Mucosa of stomach (tissue), 1 donor: ENCODE data around the gene SREBF2.
A peak's percentile ranks its signal among the peaks of the same experiment; 100 is the strongest.
"Not testable (repeated sequence)": the region's sequence is repeated elsewhere in the genome, so short reads cannot be mapped to it uniquely, and the experiment has no call there.

Source experiments
- H3K27me3 ChIP-seq: one replicate; pipeline ENCODE4 v1.7.0; 2013; ENCODE audit warnings: mild to moderate bottlenecking, low read length; ENCODE audit not compliant: control insufficient read depth, insufficient read depth
- H3K36me3 ChIP-seq: one replicate; pipeline ENCODE4 v1.7.0; 2013; ENCODE audit warnings: low read length; ENCODE audit not compliant: control insufficient read depth, insufficient read depth
- H3K4me1 ChIP-seq: one replicate; pipeline ENCODE4 v1.7.0; 2013; ENCODE audit warnings: mild to moderate bottlenecking, low read length; ENCODE audit not compliant: control insufficient read depth, insufficient read depth
- H3K4me3 ChIP-seq: one replicate; pipeline ENCODE4 v1.7.0; 2013; ENCODE audit warnings: low read length
- H3K9ac ChIP-seq: one replicate; pipeline ENCODE4 v1.7.0; 2013; ENCODE audit warnings: mild to moderate bottlenecking, low read length, moderate library complexity
- H3K9me3 ChIP-seq: one replicate; pipeline ENCODE4 v1.7.0; 2013; ENCODE audit warnings: mild to moderate bottlenecking, low read length, moderate library complexity; ENCODE audit not compliant: control insufficient read depth
- donor health status: Pancreatic carcinoma.

Gene SREBF2

DNA sequence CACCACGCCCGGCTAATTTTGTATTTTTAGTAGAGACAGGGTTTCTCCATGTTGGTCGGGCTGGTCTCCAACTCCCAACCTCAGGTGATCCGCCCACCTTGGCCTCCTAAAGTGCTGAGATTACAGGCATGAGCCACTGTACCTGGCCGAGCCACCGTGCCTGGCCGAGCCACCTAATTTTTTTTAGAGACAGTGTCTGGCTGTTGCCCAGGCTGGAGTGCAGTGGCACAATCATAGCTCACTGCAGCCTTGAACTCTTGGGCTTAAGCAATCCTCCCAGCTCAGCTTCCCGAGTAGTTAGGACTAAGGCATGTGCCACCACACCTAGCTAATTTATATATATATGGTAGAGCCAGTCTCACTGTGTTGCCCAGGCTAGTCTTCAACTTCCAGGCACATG is 2.6 kb downstream of the SREBF2 start:
- peaks cover 48% of the 10 kb centered on the region for H3K4me1 ChIP-seq
- H3K9me3 ChIP-seq, H3K36me3 ChIP-seq, H3K4me3 ChIP-seq, H3K27me3 ChIP-seq, H3K9ac ChIP-seq: not testable (repeated sequence)

DNA sequence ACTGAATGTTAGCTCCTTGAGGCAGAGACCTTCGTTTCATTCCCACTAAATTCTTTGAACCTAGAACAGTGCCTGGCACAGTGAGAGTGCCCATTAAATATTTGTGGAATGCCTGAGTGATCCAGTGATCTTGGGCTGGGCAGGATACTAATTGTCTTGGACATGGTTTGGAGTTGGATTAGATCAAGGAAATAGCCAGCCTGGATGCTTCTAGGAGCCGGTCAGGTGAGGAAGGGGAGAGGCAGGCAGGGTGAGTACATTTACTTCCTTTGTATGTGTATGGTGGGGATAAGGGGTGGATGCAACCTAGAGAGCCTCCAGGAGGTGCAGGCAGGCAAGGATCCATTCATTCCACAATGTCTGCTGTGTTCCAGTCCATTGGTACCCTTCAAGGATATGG is 3.6 kb downstream of the SREBF2 start:
- no peak overlapping the region for H3K4me3 ChIP-seq
- no peaks in the 10 kb centered on the region for H3K27me3 ChIP-seq
- H3K9me3 ChIP-seq, result no peaks in the 10 kb centered on the region
- H3K36me3 ChIP-seq, result no peaks in the 10 kb centered on the region
- H3K9ac ChIP-seq, result no peak overlapping the region
- peaks cover 55% of the 10 kb centered on the region for H3K4me1 ChIP-seq

DNA sequence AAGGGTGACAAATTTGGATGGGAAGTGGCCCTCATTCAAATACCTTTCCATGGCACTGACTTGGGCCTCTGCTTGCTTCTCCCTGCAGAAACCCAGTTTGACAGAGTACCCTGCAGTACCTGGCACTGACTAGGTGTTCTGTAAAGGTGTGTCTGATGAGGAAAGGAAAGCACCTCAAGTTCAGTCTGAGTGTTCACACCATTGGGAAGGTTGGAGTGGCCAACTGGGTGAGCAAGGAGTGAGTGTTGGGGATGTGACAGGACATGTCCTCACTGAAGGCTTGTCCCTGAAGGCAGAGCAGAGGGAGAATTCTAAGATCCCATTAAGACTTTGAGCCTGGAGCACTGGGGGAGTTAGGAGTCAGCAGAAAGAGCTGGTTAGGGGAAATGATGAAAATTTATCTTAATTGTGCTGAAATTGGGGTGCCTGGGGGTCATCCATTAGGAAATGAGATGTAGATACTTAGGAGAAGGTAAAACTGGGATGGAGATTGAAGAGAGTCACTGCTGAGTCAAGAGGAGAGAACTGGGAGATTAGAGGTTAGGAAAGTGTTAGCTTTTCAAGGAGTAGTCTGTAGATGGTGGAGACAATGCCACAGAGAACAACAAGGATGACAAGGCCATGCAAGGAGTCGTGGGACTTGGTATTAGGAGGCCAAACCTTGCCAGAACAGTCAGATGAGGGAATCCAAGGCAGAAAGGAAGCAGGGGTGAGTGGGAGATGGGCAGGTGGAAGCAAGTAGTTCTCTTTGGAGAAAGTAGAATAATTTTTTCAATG is 6.1 kb downstream of the SREBF2 start:
- Histone ChIP-seq H3K4me1 (peaks cover 66% of the 10 kb centered on the region), H3K36me3 (no peaks in the 10 kb centered on the region), H3K9me3 (no peaks in the 10 kb centered on the region), H3K9ac (no peak overlapping the region), H3K4me3 (no peak overlapping the region), H3K27me3 (no peaks in the 10 kb centered on the region)

DNA sequence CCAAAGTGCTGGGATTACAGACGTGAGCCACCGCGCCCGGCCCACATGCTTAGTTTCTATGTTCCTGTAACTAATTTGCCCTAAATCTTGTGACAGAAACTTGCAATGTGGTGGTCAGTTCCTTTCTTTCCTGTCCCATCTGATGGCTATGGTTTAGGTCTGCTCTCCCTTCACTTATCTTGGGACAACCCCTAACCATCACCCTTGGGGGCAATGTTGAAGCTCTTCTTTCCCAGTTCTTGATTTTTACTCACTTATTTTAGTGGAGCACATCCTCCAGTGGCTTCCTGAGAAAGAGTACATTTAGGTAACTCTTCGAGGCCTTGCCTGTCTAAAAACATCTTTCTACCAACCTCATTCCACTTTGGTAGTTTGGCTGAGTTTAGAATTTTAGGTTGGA is 7.3 kb downstream of the SREBF2 start:
- Histone ChIP-seq H3K4me1 (peaks cover 77% of the 10 kb centered on the region), H3K4me3 (no peak overlapping the region), H3K36me3 (no peaks in the 10 kb centered on the region), H3K9ac (no peak overlapping the region), H3K9me3 (no peaks in the 10 kb centered on the region), H3K27me3 (no peaks in the 10 kb centered on the region)

DNA sequence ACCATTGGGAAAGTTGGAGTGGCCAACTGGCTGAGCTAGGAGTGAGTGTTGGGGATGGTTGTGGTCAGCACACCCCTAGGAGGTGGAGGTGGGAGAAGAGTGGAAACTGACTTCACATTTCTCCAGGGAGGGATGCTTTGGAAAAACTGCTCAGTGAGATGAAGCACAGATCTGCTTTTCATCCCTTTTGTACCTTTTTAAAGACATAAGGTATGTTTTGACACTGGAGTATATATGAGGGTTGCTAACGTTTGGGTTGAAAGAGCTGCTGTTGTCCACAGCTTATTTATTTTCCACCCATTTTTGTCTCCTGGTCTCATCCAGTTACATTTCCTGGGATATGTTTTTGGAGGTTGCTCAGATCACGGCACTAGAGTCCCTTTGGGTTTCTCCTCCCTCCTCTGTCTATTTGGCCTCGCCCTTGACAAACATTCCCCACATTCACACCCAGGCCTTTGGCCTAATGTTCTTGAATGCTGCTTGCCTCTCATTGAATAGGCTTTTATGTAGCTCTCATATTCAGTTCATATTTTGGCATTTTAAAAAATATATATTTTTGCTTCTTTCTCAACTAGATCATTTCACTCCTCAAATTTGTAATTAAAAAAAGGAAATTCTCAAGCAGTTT is 8.3 kb downstream of the SREBF2 start:
- Histone ChIP-seq H3K4me1 (peaks cover 81% of the 10 kb centered on the region), H3K9ac (peak overlapping the region; percentile 14), H3K27me3 (no peaks in the 10 kb centered on the region), H3K9me3 (no peaks in the 10 kb centered on the region), H3K4me3 (no peak overlapping the region), H3K36me3 (no peaks in the 10 kb centered on the region)

DNA sequence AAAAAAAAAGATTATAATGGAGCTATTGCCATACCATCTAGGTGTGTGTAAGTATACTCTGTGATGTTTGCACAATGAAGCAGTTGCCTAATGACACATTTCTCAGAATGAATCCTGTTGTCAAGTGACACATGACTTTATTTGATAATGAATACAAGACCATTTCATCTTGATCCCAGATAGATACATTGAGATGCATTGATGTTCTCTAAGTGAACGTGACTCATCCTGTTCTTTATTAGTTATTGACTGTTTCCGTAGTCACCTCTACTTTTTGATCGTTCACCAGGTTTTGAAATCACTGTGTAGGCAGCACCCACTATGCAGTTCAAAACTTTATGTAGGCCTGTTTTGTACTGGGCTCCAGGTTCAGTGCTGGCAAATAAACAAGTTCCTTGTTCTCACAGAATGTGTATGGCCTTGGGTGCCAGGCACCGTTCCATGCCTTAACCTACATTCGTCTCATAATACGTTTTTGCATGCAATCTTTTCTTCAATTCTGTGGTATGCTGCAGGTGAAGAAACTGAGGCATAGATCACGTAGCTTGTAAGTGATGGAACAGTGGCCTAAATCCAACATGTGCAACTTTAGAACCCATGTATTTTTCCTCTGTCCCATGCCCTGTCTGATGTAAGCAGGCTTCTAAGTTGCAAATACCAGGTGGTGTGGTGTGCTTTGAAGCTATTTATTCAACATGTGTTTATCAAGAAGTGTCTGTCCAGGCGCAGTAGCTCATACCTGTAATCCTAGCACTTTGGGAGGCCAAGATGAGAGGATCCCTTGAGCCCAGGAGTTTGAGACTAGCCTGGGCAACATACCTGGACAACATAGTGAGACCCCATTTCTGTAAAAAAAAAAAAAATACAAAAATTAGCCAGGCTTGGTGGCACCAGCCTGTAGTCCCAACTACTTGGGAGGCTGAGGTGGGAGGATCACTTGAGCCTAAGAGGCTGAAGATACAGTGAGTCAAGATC is 10.4 kb downstream of the SREBF2 start:
- Histone ChIP-seq H3K4me3 (no peak overlapping the region), H3K9me3 (no peaks in the 10 kb centered on the region), H3K4me1 (peaks cover 82% of the 10 kb centered on the region)

DNA sequence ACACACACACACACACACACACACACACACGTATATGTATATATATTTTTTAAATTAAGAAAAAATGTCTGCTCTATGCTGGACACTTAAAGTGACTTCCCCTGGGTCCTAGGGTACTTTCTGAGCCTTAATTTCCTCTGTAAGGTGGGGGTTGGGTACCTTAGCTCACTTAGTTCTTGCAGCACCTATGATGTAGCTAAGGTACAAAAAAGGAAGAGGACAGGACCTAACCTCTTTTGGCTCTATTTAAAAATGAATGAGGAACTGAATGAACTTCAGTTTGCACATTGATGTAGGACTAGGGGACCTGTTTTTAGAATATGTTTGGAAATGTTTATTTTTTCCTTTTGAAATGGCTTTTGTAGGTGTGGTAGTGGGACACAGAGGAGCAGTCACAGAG is 11.1 kb downstream of the SREBF2 start:
- H3K36me3 ChIP-seq, result no peaks in the 10 kb centered on the region
- peaks cover 81% of the 10 kb centered on the region for H3K4me1 ChIP-seq
- no peaks in the 10 kb centered on the region for H3K27me3 ChIP-seq
- H3K4me3 ChIP-seq, result no peak overlapping the region
- no peak overlapping the region for H3K9ac ChIP-seq
- no peaks in the 10 kb centered on the region for H3K9me3 ChIP-seq

More for the DNA sequence above, 10.4 kb downstream of the SREBF2 start:
- Histone ChIP-seq H3K27me3 (no peaks in the 10 kb centered on the region), H3K9ac (peak overlapping the region; percentile 8), H3K36me3 (no peaks in the 10 kb centered on the region)

DNA sequence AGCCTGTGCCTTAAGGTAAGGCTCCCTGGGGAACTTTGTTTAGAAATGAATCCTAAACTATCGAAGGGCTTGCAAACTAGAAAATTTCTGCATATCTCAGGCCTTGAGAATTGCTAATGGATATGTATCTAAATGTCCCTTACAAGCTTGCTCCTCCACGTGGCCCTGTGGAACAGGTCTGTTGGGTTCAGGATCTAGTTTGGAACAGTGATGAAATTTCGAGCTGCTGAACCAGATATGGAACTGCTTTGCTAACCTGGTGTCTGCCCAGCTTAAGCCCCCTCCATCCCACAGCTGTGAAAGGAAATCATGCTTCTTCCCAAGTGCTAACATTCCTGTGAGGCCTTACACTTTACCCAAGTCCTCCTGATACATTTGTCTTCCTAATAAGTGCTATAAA is 11.6 kb downstream of the SREBF2 start:
- H3K27me3 ChIP-seq, result no peaks in the 10 kb centered on the region
- no peaks in the 10 kb centered on the region for H3K9me3 ChIP-seq
- H3K4me1 ChIP-seq, result peaks cover 76% of the 10 kb centered on the region
- H3K9ac ChIP-seq, result no peak overlapping the region
- no peaks in the 10 kb centered on the region for H3K36me3 ChIP-seq
- H3K4me3 ChIP-seq, result no peak overlapping the region

DNA sequence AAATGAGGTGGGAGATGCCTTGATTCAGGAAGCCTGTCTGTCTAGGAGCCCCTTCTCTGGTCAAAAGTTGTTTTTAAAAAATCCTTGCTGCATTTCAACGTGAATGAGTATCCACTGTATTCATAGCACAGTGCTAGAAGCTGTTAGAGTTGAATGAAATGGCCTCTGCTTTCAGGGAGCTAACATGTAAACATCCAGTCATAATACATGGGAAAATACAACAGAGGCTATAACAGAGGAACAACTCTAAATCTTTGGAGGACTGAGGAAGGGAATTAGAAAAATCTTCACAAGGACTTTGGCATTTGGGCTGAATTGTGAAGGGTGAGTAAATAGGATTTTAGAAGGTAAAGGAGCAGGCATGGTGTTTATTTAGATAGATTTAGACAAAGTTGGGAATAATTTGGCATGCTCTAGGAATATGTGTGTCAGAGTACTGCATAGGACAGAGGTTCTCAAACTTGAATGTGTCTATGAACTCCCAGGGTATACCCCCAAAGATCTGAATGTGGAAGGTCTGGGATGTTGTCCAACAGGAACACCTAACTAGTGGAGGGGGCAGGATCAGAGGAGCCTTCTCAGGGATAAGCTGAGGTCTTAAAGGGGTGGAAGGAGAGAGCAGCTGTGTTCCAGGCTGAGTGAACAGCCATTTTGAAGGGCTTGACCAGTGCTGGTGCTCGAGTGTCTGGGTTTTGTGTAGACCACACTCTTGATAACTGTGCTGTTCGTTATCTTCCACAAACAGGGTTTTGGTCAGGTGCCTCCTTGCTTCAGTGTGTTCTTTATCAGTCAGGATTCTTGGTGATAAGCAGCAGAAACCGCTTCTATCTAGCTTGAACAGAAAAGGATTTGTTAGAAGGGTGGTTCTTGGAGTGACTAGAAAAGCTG is 12.7 kb downstream of the SREBF2 start:
- Histone ChIP-seq H3K9ac (peak overlapping the region; percentile 24), H3K9me3 (no peaks in the 10 kb centered on the region), H3K4me1 (peaks cover 67% of the 10 kb centered on the region), H3K4me3 (no peak overlapping the region), H3K36me3 (no peaks in the 10 kb centered on the region), H3K27me3 (no peaks in the 10 kb centered on the region)

DNA sequence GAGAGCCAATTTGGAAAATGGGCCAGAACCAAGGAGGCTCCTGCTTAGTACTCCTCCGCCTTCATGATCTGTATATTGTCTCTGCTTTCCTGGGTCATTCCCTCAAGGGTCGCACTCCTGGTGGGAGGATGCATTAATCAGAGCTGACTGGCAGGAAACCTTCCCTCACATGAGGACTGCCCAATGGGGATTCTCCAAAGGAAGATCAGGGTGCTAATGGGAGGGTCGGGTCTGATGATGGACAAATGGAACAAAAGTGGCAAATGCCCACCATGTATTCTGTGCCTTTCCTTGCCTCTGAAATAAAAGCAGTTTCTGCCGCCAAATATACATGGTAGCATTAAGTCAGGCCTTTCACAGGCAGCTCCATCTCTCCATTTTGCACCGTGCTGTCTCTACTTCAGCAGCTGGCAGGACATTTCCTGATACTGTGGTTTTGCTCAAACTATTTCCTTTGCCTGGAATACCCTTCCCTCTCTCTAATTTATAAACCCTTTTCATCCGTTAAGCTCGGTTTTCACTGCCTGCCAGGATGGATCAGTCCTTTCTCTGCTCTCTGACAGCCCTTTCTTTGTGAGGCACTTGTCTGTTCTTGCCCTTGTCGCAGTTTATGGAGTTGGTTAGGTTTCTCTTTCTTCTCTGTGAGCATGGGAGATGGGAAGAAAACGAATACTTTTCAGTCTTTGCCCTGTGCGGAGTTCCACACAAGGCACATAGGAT is 13.5 kb downstream of the SREBF2 start:
- H3K4me3 ChIP-seq, result no peak overlapping the region
- H3K36me3 ChIP-seq, result no peaks in the 10 kb centered on the region
- H3K4me1 ChIP-seq, result peaks cover 61% of the 10 kb centered on the region
- H3K9ac ChIP-seq, result no peak overlapping the region
- H3K9me3 ChIP-seq, result no peaks in the 10 kb centered on the region
- no peaks in the 10 kb centered on the region for H3K27me3 ChIP-seq

DNA sequence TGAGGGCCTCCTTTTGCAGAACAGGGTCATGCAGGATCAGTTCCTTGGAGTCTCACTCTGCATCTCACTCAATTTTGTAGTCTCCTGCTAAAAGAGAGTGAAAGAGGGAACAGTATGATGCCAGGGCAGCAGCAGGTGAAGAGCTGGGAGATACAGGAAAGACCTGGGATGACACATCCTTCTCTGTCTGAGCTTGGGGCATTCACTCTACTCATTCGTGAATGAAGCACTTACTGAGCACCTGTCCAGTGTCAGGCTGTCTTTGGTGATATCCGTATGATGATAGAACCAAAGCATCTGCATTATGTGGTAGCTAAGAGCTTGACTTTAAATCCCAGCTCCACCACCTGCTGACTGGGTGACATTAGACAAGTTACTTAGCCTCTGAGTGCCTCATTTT is 14.4 kb downstream of the SREBF2 start:
- Histone ChIP-seq H3K9me3 (no peaks in the 10 kb centered on the region), H3K9ac (no peak overlapping the region), H3K4me1 (peaks cover 59% of the 10 kb centered on the region), H3K4me3 (no peak overlapping the region), H3K27me3 (no peaks in the 10 kb centered on the region), H3K36me3 (no peaks in the 10 kb centered on the region)
